ENCODE measurements around the gene TMEM191C. TPM values are rescaled to one million over a fixed set of nuclear protein-coding genes. Genes with fewer than 3 reads are reported as not detected.

TMEM191C gene
- total RNA-seq, 1 donor, result 0.72 TPM

Other genes with a start within 250 kb of the TMEM191C start
- gene RIMBP3B, start 83.6 kb upstream of the TMEM191C start, total RNA-seq, result 0.29 TPM in 1 of 2 replicates, not detected in the other
- 1.4 and 2.1 TPM in 2 replicates for gene HIC2, start 50.0 kb upstream of the TMEM191C start, total RNA-seq
- 0.29 and 0.36 TPM in 2 replicates for gene RIMBP3C, start 84.1 kb downstream of the TMEM191C start, total RNA-seq
- gene UBE2L3, start 100.3 kb downstream of the TMEM191C start, total RNA-seq, result 40.2 and 40.4 TPM in 2 replicates
- 15.6 and 25.0 TPM in 2 replicates for gene YDJC, start 162.6 kb downstream of the TMEM191C start, total RNA-seq
- 0.29 and 0.36 TPM in 2 replicates for gene CCDC116, start 165.4 kb downstream of the TMEM191C start, total RNA-seq
- 10.5 and 13.3 TPM in 2 replicates for gene SDF2L1, start 174.9 kb downstream of the TMEM191C start, total RNA-seq
- gene PPIL2, start 198.6 kb downstream of the TMEM191C start, total RNA-seq, result 25.3 and 29.2 TPM in 2 replicates

All from osteoblast (primary cell).